HL-60 (cell line): ENCODE measurements around the gene ANKFN1.

Experiments
- DNase-seq, 2 experiments: peaks; one replicate each; pipeline ENCODE4 v3.0.0-alpha.2; 2010 to 2020; ENCODE audit warnings: low read depth in 1 of 2, low spot score in 1 of 2
- H3K27ac ChIP-seq: fragments of 250-450 bp; sonication (Bioruptor Pico); replicated peaks from 2 replicates; pipeline ENCODE4 v1.5.1; 2020; ENCODE audit warnings: mild to moderate bottlenecking, moderate library complexity
- H3K27me3 ChIP-seq: fragments of 250-450 bp; sonication (Bioruptor Pico); 2 replicates; pipeline ENCODE4 v1.5.1; 2021; ENCODE audit warnings: mild to moderate bottlenecking, moderate library complexity; ENCODE audit not compliant: insufficient read depth, poor library complexity, severe bottlenecking
- H3K4me3 ChIP-seq: replicated peaks from 2 replicates; pipeline ENCODE4 v1.5.1; 2011; ENCODE audit warnings: mild to moderate bottlenecking, control low read depth, low read length; ENCODE audit not compliant: insufficient read depth
- GABPA ChIP-seq: IDR thresholded peaks from 2 replicates; pipeline ENCODE4 v1.6.1; 2012; ENCODE audit warnings: low read depth
- POLR2AphosphoS5 ChIP-seq: IDR thresholded peaks from 2 replicates; pipeline ENCODE4 v1.6.1; 2012; ENCODE audit warnings: low read depth
- SPI1 ChIP-seq: IDR thresholded peaks from 2 replicates; pipeline ENCODE4 v1.6.1; 2012; ENCODE audit warnings: low read depth, mild to moderate bottlenecking, borderline replicate concordance
- TF ChIP-seq, protein P1 (sequence below): IDR thresholded peaks from one replicate; pipeline ENCODE4 v1.5.1; 2011; ENCODE audit warnings: low read length, control low read depth, inconsistent platforms; ENCODE audit not compliant: insufficient read depth
- TF ChIP-seq, protein P2 (sequence below): IDR thresholded peaks from 2 replicates; pipeline ENCODE4 v1.6.1; 2012; ENCODE audit warnings: low read depth; ENCODE audit not compliant: insufficient replicate concordance

ANKFN1 gene

DNA sequence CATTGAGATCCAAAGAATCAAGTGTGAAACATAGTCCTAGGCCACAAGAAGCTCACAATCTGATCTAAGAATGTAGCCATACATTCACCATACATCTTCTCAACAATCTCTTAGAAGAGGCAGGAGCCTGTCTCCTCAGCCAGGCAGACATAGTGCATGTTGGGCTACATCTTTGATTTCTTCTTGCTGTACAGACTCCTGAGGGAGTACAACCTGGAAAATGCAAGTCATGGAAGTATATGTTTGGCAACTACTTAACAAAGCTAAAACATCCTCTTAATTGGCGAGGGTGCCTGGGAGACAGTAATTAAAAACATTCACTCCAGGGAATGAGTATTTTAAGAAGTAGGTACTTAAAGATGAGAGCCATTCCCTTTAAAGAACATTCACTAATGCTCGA lies 361.0 kb downstream of the ANKFN1 start:
- TF ChIP-seq SPI1: no peak
- TF ChIP-seq, protein P1, sequence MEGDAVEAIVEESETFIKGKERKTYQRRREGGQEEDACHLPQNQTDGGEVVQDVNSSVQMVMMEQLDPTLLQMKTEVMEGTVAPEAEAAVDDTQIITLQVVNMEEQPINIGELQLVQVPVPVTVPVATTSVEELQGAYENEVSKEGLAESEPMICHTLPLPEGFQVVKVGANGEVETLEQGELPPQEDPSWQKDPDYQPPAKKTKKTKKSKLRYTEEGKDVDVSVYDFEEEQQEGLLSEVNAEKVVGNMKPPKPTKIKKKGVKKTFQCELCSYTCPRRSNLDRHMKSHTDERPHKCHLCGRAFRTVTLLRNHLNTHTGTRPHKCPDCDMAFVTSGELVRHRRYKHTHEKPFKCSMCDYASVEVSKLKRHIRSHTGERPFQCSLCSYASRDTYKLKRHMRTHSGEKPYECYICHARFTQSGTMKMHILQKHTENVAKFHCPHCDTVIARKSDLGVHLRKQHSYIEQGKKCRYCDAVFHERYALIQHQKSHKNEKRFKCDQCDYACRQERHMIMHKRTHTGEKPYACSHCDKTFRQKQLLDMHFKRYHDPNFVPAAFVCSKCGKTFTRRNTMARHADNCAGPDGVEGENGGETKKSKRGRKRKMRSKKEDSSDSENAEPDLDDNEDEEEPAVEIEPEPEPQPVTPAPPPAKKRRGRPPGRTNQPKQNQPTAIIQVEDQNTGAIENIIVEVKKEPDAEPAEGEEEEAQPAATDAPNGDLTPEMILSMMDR: no peak
- Histone ChIP-seq H3K27ac (no peak overlapping the region), H3K27me3 (peaks cover 3% of the 10 kb centered on the region), H3K4me3 (no peak overlapping the region)
- no peak for DNase-seq

DNA sequence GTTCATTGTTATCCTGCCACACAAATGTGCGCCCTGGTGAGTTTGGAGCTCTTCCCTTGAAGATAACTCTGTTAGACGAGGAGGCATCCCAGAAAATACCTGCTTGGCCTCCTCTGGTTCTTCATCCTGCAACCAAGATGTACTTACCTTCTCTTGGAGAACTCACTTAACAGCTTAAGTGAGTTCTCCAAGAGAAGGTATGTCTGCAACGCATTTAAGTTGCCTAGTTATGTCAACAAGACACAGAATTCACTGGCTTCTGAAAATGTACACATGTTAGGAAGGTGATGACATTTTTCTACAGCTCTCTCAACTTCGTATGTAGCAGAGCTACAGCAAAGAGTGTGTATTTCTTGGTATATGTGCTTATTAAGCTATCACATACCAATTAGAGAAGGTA lies 361.6 kb downstream of the ANKFN1 start:
- Histone ChIP-seq H3K27me3 (peaks cover 3% of the 10 kb centered on the region), H3K27ac (no peak overlapping the region), H3K4me3 (no peak overlapping the region)
- TF ChIP-seq, protein P1: no peak
- no peak for TF ChIP-seq SPI1
- no peak for TF ChIP-seq POLR2AphosphoS5
- TF ChIP-seq, protein P2, sequence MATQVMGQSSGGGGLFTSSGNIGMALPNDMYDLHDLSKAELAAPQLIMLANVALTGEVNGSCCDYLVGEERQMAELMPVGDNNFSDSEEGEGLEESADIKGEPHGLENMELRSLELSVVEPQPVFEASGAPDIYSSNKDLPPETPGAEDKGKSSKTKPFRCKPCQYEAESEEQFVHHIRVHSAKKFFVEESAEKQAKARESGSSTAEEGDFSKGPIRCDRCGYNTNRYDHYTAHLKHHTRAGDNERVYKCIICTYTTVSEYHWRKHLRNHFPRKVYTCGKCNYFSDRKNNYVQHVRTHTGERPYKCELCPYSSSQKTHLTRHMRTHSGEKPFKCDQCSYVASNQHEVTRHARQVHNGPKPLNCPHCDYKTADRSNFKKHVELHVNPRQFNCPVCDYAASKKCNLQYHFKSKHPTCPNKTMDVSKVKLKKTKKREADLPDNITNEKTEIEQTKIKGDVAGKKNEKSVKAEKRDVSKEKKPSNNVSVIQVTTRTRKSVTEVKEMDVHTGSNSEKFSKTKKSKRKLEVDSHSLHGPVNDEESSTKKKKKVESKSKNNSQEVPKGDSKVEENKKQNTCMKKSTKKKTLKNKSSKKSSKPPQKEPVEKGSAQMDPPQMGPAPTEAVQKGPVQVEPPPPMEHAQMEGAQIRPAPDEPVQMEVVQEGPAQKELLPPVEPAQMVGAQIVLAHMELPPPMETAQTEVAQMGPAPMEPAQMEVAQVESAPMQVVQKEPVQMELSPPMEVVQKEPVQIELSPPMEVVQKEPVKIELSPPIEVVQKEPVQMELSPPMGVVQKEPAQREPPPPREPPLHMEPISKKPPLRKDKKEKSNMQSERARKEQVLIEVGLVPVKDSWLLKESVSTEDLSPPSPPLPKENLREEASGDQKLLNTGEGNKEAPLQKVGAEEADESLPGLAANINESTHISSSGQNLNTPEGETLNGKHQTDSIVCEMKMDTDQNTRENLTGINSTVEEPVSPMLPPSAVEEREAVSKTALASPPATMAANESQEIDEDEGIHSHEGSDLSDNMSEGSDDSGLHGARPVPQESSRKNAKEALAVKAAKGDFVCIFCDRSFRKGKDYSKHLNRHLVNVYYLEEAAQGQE: no peak
- TF ChIP-seq GABPA: no peak
- DNase-seq: no peak

DNA sequence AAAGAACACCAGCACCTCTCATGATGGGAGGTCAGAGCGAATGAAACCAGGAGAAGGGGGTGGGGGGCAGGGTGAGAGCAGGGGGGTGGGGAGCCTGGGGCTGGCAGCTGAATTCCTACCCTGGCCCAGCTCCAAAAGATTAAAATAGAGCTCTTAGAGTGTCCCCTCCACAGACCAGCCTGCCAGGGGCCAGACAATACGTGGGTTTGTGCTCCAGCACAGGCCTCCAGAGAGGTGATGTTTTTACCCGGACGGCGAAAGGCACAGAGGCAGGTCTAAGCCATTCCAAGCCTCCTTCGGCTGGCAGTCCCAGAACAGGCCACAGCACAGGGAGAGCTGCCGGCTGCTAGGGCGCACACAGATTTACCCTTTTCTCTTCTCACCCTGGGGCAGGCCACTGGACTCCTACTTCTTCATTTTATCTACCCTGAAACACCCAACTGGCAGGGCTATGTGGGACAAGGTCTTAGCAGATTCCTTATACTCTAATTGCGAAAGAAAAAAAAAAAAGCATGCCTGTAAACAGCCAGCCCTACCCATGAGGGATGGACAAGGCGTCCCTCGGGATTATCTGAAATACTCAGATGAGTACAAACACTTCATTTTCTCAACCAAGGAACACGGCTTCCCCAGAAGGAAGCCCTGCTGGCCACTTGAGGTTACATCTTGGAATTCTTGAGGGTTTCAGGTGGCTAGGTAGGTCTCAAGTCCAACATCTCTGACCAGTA lies 368.3 kb downstream of the ANKFN1 start:
- TF ChIP-seq GABPA (no peak), SPI1 (no peak), POLR2AphosphoS5 (no peak)
- TF ChIP-seq, protein P1: no peak
- TF ChIP-seq, protein P2: no peak
- no peak overlapping the region for H3K4me3 ChIP-seq
- no peaks in the 10 kb centered on the region for H3K27me3 ChIP-seq
- no peak for DNase-seq
- no peak overlapping the region for H3K27ac ChIP-seq

DNA sequence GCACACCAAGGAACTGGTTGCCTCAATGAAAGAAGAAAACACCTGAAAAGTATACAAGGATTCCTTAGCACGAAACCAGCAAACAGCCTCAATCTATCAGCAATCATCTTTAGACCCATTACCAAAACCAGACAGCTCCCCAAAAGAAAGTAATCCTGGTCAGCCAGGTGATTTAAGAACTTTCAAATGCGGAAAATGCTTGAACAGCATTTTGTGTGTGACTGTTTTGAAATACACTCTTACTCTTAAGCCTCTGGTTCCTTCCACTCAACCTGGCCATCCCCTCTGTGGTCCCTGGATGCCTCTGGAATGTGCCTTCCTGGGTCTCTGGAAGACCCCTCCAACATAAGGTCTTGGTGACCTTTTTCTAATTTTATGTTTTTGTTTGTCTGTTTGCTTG lies 369.8 kb downstream of the ANKFN1 start:
- no peak overlapping the region for H3K27ac ChIP-seq
- H3K4me3 ChIP-seq: no peak overlapping the region
- no peaks in the 10 kb centered on the region for H3K27me3 ChIP-seq
- TF ChIP-seq SPI1 (no peak), POLR2AphosphoS5 (no peak), GABPA (no peak)
- TF ChIP-seq, protein P1: no peak
- TF ChIP-seq, protein P2: no peak
- DNase-seq: no peak
